ENCODE results near the gene NHLRC2. TPM values are rescaled to one million over a fixed set of nuclear protein-coding genes. Genes with fewer than 3 reads are reported as not detected.
A peak's percentile ranks its signal among the peaks of the same experiment; 100 is the strongest.

NHLRC2 gene
- total RNA-seq, 1 donor from 2014 or later: 46.1 TPM

DNA sequence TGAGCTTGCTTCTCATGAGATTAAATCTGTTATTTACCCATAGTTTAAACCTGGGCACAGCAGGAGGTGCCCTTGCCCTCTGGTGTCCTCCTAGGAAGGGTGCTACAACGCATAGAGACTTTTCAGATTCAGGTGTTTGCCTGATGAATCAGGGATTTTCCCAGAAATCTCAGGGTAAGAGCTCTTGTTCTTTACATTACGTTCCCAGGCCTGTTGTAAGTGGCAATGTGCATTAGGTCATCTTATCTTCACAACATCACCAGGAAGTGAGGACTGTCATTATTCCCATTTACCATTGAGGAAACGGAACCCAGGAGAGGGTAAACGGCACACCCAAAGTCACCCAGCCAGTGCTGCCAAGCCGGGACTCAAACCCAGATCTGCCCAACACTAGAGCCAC lies 73.0 kb downstream of the NHLRC2 start:
- Histone ChIP-seq H3K9me3 (peaks cover 4% of the 10 kb centered on the region), H3K27me3 (no peaks in the 10 kb centered on the region), H3K4me3 (no peak overlapping the region), H3K36me3 (no peaks in the 10 kb centered on the region), H3K4me1 (peaks cover 19% of the 10 kb centered on the region), H3K27ac (no peak overlapping the region)
- intact Hi-C loops (cut with DNase I): no loop called here
- ATAC-seq: peak; percentile 63
- TF ChIP-seq CTCF (IDR thresholded peaks at IDR 0.05): no peak
- no peak for DNase-seq

GRCh38 chr10:113928830-113929229 lies 74.4 kb downstream of the NHLRC2 start:
- DNase-seq (no peak), ATAC-seq (no peak)
- Histone ChIP-seq H3K4me3 (no peak overlapping the region), H3K9me3 (peaks cover 4% of the 10 kb centered on the region), H3K4me1 (peaks cover 14% of the 10 kb centered on the region), H3K27me3 (no peaks in the 10 kb centered on the region), H3K27ac (no peak overlapping the region), H3K36me3 (no peaks in the 10 kb centered on the region)
- intact Hi-C loops (cut with DNase I): no loop called here
- no peak for TF ChIP-seq CTCF (IDR thresholded peaks at IDR 0.05)

DNA sequence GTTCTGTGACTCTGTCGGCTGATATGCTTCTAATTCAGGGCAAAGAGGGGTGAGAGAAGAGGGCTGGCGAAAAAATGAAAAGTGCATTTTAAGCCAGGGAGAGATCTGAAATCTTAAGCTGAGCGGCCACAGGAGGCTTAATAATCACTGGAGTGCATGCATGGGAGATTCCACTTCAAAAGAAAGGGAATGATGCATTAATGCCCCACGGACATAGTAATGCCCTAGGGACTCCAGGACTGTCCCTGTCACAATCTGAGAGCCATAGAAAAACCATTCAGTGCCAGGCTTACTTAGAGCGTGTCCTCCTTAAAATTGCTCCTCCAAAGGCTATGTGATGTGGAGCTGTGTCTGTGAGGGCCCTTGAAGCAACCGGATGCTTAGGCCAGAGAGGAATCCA lies 75.1 kb downstream of the NHLRC2 start:
- Histone ChIP-seq H3K36me3 (no peaks in the 10 kb centered on the region), H3K4me3 (no peak overlapping the region), H3K4me1 (peaks cover 14% of the 10 kb centered on the region), H3K9me3 (peaks cover 4% of the 10 kb centered on the region), H3K27ac (no peak overlapping the region), H3K27me3 (no peaks in the 10 kb centered on the region)
- DNase-seq (no peak), ATAC-seq (no peak)
- no peak for TF ChIP-seq CTCF (IDR thresholded peaks at IDR 0.05)
- intact Hi-C loops (cut with DNase I): no loop called here

GRCh38 chr10:113930482-113931057 lies 76.1 kb downstream of the NHLRC2 start:
- H3K4me3 ChIP-seq: no peak overlapping the region
- DNase-seq: no peak
- peaks cover 14% of the 10 kb centered on the region for H3K4me1 ChIP-seq
- no peak for ATAC-seq
- no peaks in the 10 kb centered on the region for H3K27me3 ChIP-seq
- no peaks in the 10 kb centered on the region for H3K36me3 ChIP-seq
- H3K9me3 ChIP-seq: no peaks in the 10 kb centered on the region
- no peak for TF ChIP-seq CTCF (IDR thresholded peaks at IDR 0.05)
- intact Hi-C loops (cut with DNase I): no loop called here
- no peak overlapping the region for H3K27ac ChIP-seq

- Histone ChIP-seq H3K9me3 (no peaks in the 10 kb centered on the region), H3K27ac (no peak overlapping the region), H3K4me3 (no peak overlapping the region), H3K36me3 (no peaks in the 10 kb centered on the region), H3K27me3 (no peaks in the 10 kb centered on the region), H3K4me1 (peaks cover 10% of the 10 kb centered on the region)
- intact Hi-C loops (cut with DNase I): no loop called here
- DNase-seq (no peak), ATAC-seq (no peak)
- no peak for TF ChIP-seq CTCF (IDR thresholded peaks at IDR 0.05)
These were observed 78.4 kb downstream of the NHLRC2 start for GRCh38 chr10:113932854-113933253.

Data from upper lobe of right lung (tissue), 1 donor.